ENCODE results near the gene CYP19A1.
A peak's percentile ranks its signal among the peaks of the same experiment; 100 is the strongest.
"Not testable (repeated sequence)": the region's sequence is repeated elsewhere in the genome, so short reads cannot be mapped to it uniquely, and the experiment has no call there.

The CYP19A1 gene

GRCh38 chr15:51201581-51201980, 136.8 kb downstream of the CYP19A1 start:
- no peak for DNase-seq

DNA sequence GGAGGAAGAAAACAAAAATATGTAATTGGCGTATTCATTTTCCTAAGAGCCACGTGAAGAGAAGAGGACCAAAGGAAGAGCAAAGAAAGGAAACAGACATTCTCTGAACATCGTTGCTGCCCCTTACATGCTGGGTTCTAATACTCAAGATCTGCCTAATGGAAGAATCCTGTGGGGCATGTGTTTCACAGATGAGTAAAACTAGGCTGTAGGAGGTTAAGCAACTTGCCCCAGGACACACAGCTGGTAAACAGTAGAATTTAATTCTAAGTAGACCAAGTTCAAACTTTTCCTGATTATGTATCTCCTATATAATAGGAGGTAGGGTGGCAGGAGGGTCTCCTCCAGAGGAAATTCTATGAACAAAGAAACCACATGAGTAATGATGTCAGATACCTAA, 137.6 kb downstream of the CYP19A1 start:
- no peak for DNase-seq

DNA sequence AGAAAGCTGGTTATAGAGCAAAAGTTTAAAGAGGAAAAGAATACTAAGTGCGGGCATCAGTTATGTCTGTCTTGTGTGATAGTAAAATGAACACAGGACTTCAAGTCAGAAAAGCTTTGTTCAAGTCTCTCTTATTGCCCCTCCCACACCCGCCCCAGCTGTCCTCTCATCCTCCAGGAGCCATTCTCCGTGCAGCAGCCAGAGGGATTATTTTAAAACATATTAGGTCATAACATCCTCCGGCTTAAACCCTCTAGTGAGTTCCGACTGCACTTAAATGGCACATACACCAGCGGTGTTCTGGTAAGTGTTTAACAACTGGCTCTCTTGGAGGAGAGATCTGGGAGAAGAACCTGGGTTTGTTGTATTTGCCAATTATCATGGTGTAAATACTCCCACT, 138.9 kb downstream of the CYP19A1 start:
- DNase-seq: no peak

- DNase-seq: no peak
These were observed 139.6 kb downstream of the CYP19A1 start for GRCh38 chr15:51198701-51199232.

GRCh38 chr15:51195459-51195858, 142.9 kb downstream of the CYP19A1 start:
- DNase-seq: no peak

DNA sequence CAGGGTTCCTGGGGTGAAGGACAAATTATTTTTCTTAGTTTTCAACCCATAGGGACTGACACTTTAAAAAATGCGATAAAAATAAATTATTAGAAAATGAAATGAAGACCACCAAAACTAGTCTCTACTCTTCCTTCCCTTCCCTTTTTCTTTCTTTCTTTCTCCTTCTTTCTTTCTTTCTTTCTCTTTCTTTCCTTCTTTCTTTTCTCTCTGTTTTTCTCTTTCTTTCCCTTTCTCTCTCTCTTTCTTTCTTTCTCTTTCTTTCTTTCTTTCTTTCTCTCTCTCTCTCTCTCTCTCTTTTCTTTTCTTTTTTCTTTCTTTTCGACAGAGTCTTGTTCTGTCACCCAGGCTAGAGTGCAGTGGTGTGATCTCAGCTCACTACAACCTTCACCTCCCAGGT, 144.4 kb downstream of the CYP19A1 start:
- DNase-seq: no peak

GRCh38 chr15:51193526-51193925, 144.9 kb downstream of the CYP19A1 start:
- DNase-seq: no peak

DNA sequence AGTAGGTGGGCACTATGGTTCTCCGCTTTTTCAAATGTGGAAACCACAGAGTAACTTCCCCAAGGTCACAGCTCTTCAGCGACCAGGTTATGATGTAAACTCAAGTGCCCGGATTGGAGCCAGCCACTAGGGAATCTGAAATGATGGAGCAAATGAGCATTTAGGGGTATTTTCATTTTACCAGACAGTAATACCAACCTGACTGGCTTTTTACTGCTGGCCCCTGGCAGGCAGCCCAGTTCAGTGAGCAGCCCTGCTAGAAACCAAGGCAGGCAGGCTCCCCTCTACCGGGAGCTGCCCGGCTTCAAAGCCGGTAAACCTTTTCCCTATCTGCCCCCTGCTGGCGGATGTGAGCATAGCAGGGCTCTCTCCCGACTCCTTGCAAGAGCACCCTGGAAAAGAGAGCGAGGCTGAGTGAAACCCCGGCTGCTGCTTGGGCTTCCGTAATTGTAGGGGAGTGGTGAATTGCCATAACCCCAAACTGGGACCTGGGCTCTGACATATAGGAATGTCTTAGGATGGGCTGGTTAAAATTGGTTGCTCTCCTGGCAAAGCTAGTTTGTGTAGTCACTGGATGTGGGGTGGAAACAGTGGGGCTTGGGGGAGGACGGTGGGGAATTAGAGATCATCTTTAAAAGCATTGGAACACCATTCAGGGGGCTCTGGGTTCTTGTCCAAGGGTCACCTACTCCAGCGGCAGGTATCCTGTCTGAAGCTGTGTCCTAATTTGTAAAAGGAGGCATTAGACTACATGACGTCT, 145.7 kb downstream of the CYP19A1 start:
- peak; percentile 89 for DNase-seq

GRCh38 chr15:51191766-51192165, 146.6 kb downstream of the CYP19A1 start:
- no peak for DNase-seq

GRCh38 chr15:51191072-51191670, 147.2 kb downstream of the CYP19A1 start:
- no peak for DNase-seq

GRCh38 chr15:51190424-51191068, 147.8 kb downstream of the CYP19A1 start:
- no peak for DNase-seq

DNA sequence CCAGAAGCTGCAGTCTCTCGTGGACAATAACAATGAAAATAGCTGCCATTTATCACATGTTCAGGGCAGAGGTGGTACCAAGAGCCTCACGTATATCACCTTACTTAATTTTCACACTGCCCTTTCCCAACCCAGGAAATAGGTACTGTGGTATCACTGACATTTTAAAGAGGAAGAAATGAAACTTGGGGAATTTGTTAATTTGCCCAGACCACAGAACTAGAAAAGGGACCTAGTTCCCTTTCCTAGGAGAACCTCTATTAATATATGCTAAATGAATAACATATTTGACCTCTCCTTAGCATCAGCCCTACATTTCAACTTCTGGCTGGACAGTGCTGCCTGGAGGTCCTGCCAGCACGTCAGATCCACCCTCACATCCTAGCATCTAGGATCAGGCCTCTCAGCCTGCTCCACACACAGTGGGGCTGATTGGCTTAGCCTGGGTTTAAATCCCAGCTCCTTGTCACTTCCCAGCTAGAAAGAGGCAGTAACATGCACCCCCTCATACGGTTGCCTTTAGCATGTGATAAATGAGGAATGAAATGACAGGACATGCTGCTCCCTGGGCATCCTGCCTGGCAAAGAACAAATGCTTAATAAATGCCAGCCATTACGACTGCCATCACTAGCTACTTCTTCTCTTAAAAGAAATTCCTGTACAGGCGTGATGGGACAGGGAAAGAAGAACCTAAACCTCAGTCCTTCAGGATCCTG, 148.6 kb downstream of the CYP19A1 start:
- DNase-seq: no peak

DNA sequence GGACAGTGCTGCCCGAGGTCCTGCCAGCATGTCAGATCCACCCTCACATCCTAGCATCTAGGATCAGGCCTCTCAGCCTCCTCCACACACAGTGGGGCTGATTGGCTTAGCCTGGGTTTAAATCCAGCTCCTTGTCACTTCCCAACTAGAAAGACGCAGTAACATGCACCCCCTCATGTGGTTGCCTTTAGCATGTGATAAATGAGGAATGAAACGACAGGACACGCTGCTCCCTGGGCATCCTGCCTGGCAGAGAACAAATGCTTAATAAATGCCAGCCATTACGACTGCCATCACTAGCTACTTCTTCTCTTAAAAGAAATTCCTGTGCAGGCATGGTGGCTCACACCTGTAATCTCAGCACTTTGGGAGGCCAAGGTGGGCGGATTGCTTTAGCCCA, 149.6 kb downstream of the CYP19A1 start:
- not testable (repeated sequence) for DNase-seq

GRCh38 chr15:51186891-51187290, 151.5 kb downstream of the CYP19A1 start:
- no peak for DNase-seq

- no peak for DNase-seq
These were observed 152.2 kb downstream of the CYP19A1 start for GRCh38 chr15:51186181-51186705.

DNA sequence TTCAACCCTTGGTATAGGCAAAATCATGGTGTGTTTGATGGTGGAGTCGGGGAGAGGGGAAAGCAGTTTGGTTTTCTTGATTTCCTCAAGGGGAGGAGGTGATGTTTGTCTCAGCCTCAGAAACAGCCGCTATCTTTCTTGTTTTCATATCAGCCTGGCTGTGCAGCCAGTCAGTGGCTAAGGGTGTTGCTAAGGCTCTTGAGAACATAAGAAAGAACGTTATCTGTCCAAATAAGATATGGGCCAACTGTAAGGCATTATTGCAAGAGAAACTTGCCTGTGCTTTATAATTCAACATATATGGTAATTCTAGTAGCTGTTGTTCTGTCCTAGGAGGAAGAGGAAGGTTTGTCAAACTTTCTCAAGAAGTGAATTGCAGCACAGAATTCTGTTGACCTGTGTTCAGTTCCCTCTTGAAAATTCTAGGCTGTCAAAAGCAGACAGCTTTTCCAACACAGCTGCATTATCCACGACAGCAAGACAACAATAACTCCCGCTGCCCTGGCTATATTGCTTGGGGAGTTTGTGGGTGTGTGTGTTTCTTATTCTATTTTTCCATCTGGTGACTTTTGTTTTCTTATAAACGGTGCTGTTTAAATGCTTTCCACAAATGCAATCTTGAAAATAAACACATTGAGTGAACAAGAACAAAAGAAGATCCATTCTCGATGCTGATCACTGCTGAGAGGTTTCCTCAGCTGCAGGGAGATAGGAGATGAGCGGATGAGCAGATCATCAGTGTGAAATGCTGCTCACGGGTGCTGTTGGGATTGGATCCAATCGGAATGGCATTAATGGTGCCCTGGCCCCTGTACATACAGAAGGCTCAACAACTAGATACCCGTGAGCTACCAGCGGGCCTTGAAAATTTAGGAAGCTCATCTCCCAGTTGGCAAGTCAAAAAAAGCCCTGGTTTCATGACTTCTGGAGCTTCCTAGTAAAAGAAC, 152.9 kb downstream of the CYP19A1 start:
- DNase-seq: no peak

DNA sequence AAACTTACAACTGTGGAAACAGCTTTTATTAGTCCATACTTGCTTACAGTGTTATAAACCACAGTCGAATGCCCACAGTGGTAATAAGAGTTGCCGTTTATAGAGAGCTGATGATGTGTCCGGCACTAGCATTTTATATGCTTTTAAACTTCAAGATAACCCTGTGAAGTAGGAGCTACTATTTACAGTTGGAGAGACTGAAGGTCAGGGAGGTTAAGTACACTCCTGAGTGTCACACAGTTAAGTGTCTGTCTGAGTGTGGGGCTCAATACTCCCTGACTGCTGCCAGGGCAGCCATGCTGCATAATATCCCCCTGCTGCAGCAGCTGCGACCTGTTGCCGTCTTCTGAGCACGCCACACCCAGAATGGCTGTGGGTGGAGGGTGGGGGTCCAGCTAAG, 153.8 kb downstream of the CYP19A1 start:
- DNase-seq: no peak

DNA sequence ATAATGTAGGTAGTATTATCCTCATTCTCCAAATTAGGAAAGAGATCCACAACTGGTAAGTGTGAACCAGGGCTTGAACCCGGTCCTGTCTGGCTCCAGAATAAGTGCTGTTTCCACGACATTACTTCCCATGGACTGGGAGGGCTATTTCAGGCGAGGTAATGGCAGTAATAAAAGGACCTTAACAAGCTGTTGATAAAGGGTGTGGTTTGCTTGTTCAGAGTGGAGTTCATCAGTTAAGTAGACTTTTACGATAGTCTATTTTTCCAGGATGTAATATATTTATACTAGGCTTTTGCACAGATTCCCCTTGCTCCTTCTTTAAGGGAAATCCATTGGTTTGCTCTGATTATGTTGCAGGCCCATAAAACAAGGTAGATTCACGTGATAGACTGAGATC, 155.3 kb downstream of the CYP19A1 start:
- no peak for DNase-seq

GRCh38 chr15:51181905-51182304, 156.5 kb downstream of the CYP19A1 start:
- no peak for DNase-seq

GRCh38 chr15:51181221-51181620, 157.2 kb downstream of the CYP19A1 start:
- no peak for DNase-seq

- no peak for DNase-seq
These were observed 157.9 kb downstream of the CYP19A1 start for GRCh38 chr15:51180534-51180933.

DNA sequence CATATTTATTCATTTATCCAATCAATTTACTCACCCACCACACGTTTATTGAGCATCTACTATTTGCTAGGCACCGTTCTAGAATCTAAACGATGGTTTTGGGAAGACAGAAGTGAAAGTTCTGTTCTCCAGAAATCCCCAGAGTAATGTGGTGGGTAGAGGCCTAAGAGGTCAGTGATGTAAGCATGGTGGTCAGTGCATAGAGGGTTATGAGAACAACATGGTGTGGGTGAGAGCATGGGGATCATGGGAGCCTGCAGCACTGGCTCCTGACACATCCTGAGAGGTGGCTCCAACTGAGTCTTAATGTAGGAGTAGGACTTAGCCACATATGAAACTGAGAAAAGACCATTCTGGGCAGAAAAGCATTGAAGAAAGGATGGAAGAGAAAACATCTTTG, 158.4 kb downstream of the CYP19A1 start:
- DNase-seq: no peak

Measured in activated effector memory CD4-positive, alpha-beta T cell treated with anti-CD3 and anti-CD28 coated beads, Interleukin-2, amount 50 U/mL, for 16 hours (primary cell).